Measurements from ENCODE around the gene PLXDC1. TPM values are rescaled to one million over a fixed set of nuclear protein-coding genes. Genes with fewer than 3 reads are reported as not detected.

Gene PLXDC1
- total RNA-seq (2021): 1.6 and 2.0 TPM in 2 replicates
- long read RNA-seq, partial matches to known transcripts: 0 of 3 reads
- long read RNA-seq, other reads (novel, unspliced or antisense): 3 of 3 reads

- H2BK15ac ChIP-seq (ENCODE audit: low read depth, low read length): no peak within 1 kb of the TSS
- H3K27me3 Mint-ChIP-seq (ENCODE audit: low read depth): peaks cover 48% of the 10 kb centered on the region
- no peak within 1 kb of the TSS for H3K4ac ChIP-seq (ENCODE audit: low read depth, low read length)
- no peak within 1 kb of the TSS for H2BK120ac ChIP-seq (ENCODE audit: low read depth, low read length, poor library complexity, severe bottlenecking)
- H3K23ac ChIP-seq (ENCODE audit: insufficient read length, low read depth, low read length): no peak within 1 kb of the TSS
- no peaks in the 10 kb centered on the region for H3K79me1 ChIP-seq (ENCODE audit: insufficient read depth, low read depth, low read length, poor library complexity, severe bottlenecking)
- no peak within 1 kb of the TSS for H2BK5ac ChIP-seq (ENCODE audit: insufficient read length, low read length)
- H3K27me3 ChIP-seq (ENCODE audit: insufficient read depth, low read length): peaks cover 9% of the 10 kb centered on the region; the same call in 1 of the 2 replicates
- no peak within 1 kb of the TSS for H2BK12ac ChIP-seq (ENCODE audit: insufficient read length, low read depth, low read length)
- H4K5ac ChIP-seq (ENCODE audit: insufficient read length, low read depth, low read length): no peak within 1 kb of the TSS
- H3K4me1 ChIP-seq (ENCODE audit: insufficient read depth, low read length): no peaks in the 10 kb centered on the region
- no peak within 1 kb of the TSS for H3T11ph ChIP-seq (ENCODE audit: low read length)
- no CpG with 5 or more reads among the region's 68 CpGs for WGBS (ENCODE audit: extremely low coverage, insufficient read length, low lambda C conversion rate)
- peak within 1 kb of the TSS; percentile 74 for H3K4me2 ChIP-seq (ENCODE audit: insufficient read depth, insufficient read length, low read length)
- no peak within 1 kb of the TSS for H2BK20ac ChIP-seq (ENCODE audit: low read depth, low read length, poor library complexity, severe bottlenecking)
- DNase-seq: no peak
- no peak within 1 kb of the TSS for H2AFZ ChIP-seq (ENCODE audit: low read length)
- H2AK5ac ChIP-seq (ENCODE audit: insufficient read length, low read length): no peak within 1 kb of the TSS
- H3K14ac ChIP-seq (ENCODE audit: insufficient read depth, low read length): no peak within 1 kb of the TSS
- H3K23me2 ChIP-seq (ENCODE audit: insufficient read length, low read depth, low read length, poor library complexity, severe bottlenecking): peaks cover 17% of the 10 kb centered on the region
- no peaks in the 10 kb centered on the region for H4K20me1 ChIP-seq (ENCODE audit: control insufficient read depth, insufficient read depth, insufficient read length)
- H3K9ac ChIP-seq (ENCODE audit: extremely low read depth, insufficient read length, low read length): no peak within 1 kb of the TSS
- H3K79me2 ChIP-seq (ENCODE audit: insufficient read depth, low read length): no peaks in the 10 kb centered on the region
- H4K8ac ChIP-seq (replicated peaks; ENCODE audit: insufficient read length, low read depth, low read length): no peak within 1 kb of the TSS
- no peak within 1 kb of the TSS for H3K18ac ChIP-seq (ENCODE audit: insufficient read length, low read depth, low read length)
- no peak within 1 kb of the TSS for H4K91ac ChIP-seq (ENCODE audit: insufficient read length, low read depth, low read length)
- H3K56ac ChIP-seq (ENCODE audit: insufficient read length, low read depth, low read length): no peak within 1 kb of the TSS
- H3K4me3 Mint-ChIP-seq: peak within 1 kb of the TSS; percentile 94 to 99
- H3K36me3 Mint-ChIP-seq (ENCODE audit: insufficient read depth in 1 of 3, low read depth in 3 of 3): peaks cover 0 to 5% (median 0%) of the 10 kb centered on the region in 3 experiments; a peak in 1 of 7 replicates
- H3K27ac ChIP-seq (ENCODE audit: insufficient read length, low read depth, low read length): no peak within 1 kb of the TSS
- peaks cover 6 to 9% of the 10 kb centered on the region in 2 experiments; a peak in 3 of 5 replicates for H3K9me3 Mint-ChIP-seq
- TF ChIP-seq CTCF (conservative IDR thresholded peaks at IDR 0.05): no peak
- H3K27ac Mint-ChIP-seq: no peak within 1 kb of the TSS
- H3K9me3 ChIP-seq (ENCODE audit: control insufficient read depth, low read depth, low read length): no peaks in the 10 kb centered on the region
- H3K4me1 Mint-ChIP-seq: peaks cover 14 to 35% of the 10 kb centered on the region in 2 experiments
Observed at GRCh38 chr17:39151150-39151942, at the start of gene PLXDC1. TSS of gene PLXDC1 (minus strand) at chr17:39151637. CDS start at chr17:39151437, 200 bp downstream.
